Esophagus muscularis mucosa (tissue), 4 donors: ENCODE data around the gene LEMD3. TPM values are rescaled to one million over a fixed set of nuclear protein-coding genes. Genes with fewer than 3 reads are reported as not detected.

ENCODE experiments used
- DNase-seq: peaks from one replicate; pipeline ENCODE4 v3.0.0-alpha.2; 2017; ENCODE audit errors: extremely low spot score
- H3K27ac ChIP-seq, 4 donors: fragments of 200-600 bp; sonication (generic); replicated peaks in 1 of 4; 1 replicate in 3 of 4; 2 replicates in 1 of 4; pipeline ENCODE4 v1.5.1; 2016 to 2019; ENCODE audit warnings: mild to moderate bottlenecking in 1 of 4
- H3K27me3 ChIP-seq, 4 donors: fragments of 200-600 bp; sonication (generic); one replicate each; pipeline versions ENCODE4 v1.5.1 to v1.6.0; 2016 to 2019
- H3K36me3 ChIP-seq, 4 donors: fragments of 200-600 bp; sonication (generic); one replicate each; pipeline ENCODE4 v1.5.1; 2016 to 2019
- H3K4me1 ChIP-seq, 4 donors: fragments of 200-600 bp; sonication (generic); one replicate each; pipeline ENCODE4 v1.5.1; 2016 to 2019
- H3K4me3 ChIP-seq, 4 donors: fragments of 200-600 bp; sonication (generic); 1 replicate in 2 of 4; 2 replicates in 2 of 4; pipeline ENCODE4 v1.5.1; 2016 to 2019; ENCODE audit warnings: mild to moderate bottlenecking in 4 of 4, moderate library complexity in 1 of 4
- H3K9me3 ChIP-seq, 4 donors: fragments of 200-600 bp; sonication (generic); 1 replicate in 3 of 4; 2 replicates in 1 of 4; pipeline ENCODE4 v1.5.1; 2016 to 2019
- CTCF ChIP-seq, 3 experiments: fragments of 200-600 bp in 2 of 3; fragments of 450-650 bp in 1 of 3; sonication (generic) in 2 of 3; IDR thresholded peaks; one replicate each; pipeline ENCODE4 v1.5.1; 2017 to 2019; ENCODE audit warnings: antibody characterized with exemption in 3 of 3, mild to moderate bottlenecking in 2 of 3, moderate library complexity in 1 of 3
- EP300 ChIP-seq: sonication (generic); formaldehyde crosslinking; IDR thresholded peaks from one replicate; pipeline ENCODE4 v1.6.1; 2017; ENCODE audit warnings: antibody characterized with exemption
- POLR2A ChIP-seq: fragments of 450-650 bp; IDR thresholded peaks from one replicate; pipeline ENCODE4 v1.6.1; 2017; ENCODE audit warnings: antibody characterized with exemption, moderate library complexity, mild to moderate bottlenecking, low read depth
- POLR2AphosphoS5 ChIP-seq, 2 donors: sonication (generic); formaldehyde crosslinking; IDR thresholded peaks; one replicate each; pipeline ENCODE4 v1.6.1; 2017; ENCODE audit warnings: antibody characterized with exemption in 2 of 2
- WGBS: methylation state at CpG from one replicate; pipeline ENCODE4 v1.1.5; 2018; 5-methylcytosine and 5-hydroxymethylcytosine counted together
- intact Hi-C: fragments of 100-400 bp; cut with DNase I; formaldehyde crosslinking; loops from one replicate; pipeline ENCODE4 v1.15.1; 2023
- total RNA-seq, 4 donors: library from RNA; depleted of rRNA; stranded (reverse); fragments of >200 nt; gene quantifications; one replicate each; pipeline versions ENCODE4 v1.1.0 to v1.2.1, GENCODE V29; 2016

LEMD3 gene
- total RNA-seq, 4 donors from 2014 or later: 26.6 to 39.0 (median 29.3) TPM

- no peak for TF ChIP-seq POLR2A
- no peak for TF ChIP-seq EP300
- no peak for TF ChIP-seq CTCF (IDR thresholded peaks at IDR 0.05)
- no peak for TF ChIP-seq POLR2AphosphoS5 (IDR thresholded peaks at IDR 0.05)
- no peaks in the 10 kb centered on the region for H3K9me3 ChIP-seq
- H3K4me1 ChIP-seq: no peaks in the 10 kb centered on the region
- intact Hi-C loops: no loop called here
- no peak for DNase-seq
- H3K27ac ChIP-seq: no peak overlapping the region
- H3K4me3 ChIP-seq: no peak overlapping the region
- WGBS: 44% methylated on average over 1 of the region's 1 CpG
- no peaks in the 10 kb centered on the region for H3K27me3 ChIP-seq
- no peaks in the 10 kb centered on the region for H3K36me3 ChIP-seq
These were observed 16.8 kb upstream of the LEMD3 start for GRCh38 chr12:65152596-65152995.

GRCh38 chr12:65155784-65156183, 13.6 kb upstream of the LEMD3 start:
- intact Hi-C loops: no loop called here
- 67% methylated on average over 3 of the region's 3 CpGs for WGBS
- DNase-seq: no peak
- Histone ChIP-seq H3K36me3 (no peaks in the 10 kb centered on the region), H3K4me1 (no peaks in the 10 kb centered on the region), H3K9me3 (no peaks in the 10 kb centered on the region), H3K27ac (no peak overlapping the region), H3K4me3 (no peak overlapping the region), H3K27me3 (peaks cover 0 to 8% (median 0%) of the 10 kb centered on the region in 4 donors)
- TF ChIP-seq POLR2AphosphoS5 (IDR thresholded peaks at IDR 0.05): no peak
- TF ChIP-seq CTCF (IDR thresholded peaks at IDR 0.05): no peak
- no peak for TF ChIP-seq POLR2A
- no peak for TF ChIP-seq EP300

GRCh38 chr12:65156366-65156841, 13.0 kb upstream of the LEMD3 start:
- Histone ChIP-seq H3K27ac (no peak overlapping the region), H3K36me3 (no peaks in the 10 kb centered on the region), H3K4me1 (no peaks in the 10 kb centered on the region), H3K27me3 (peaks cover 0 to 8% (median under 1%) of the 10 kb centered on the region in 4 donors), H3K9me3 (no peaks in the 10 kb centered on the region), H3K4me3 (no peak overlapping the region)
- DNase-seq: no peak
- TF ChIP-seq EP300: no peak
- no peak for TF ChIP-seq POLR2A
- no peak for TF ChIP-seq CTCF (IDR thresholded peaks at IDR 0.05)
- TF ChIP-seq POLR2AphosphoS5 (IDR thresholded peaks at IDR 0.05): no peak
- 75% methylated on average over 2 of the region's 2 CpGs for WGBS
- intact Hi-C loops: no loop called here

GRCh38 chr12:65157091-65157490, 12.3 kb upstream of the LEMD3 start:
- WGBS: 95% methylated on average over 4 of the region's 4 CpGs
- intact Hi-C loops: no loop called here
- no peaks in the 10 kb centered on the region for H3K9me3 ChIP-seq
- H3K4me3 ChIP-seq: no peak overlapping the region
- H3K4me1 ChIP-seq: no peaks in the 10 kb centered on the region
- no peak for DNase-seq
- no peaks in the 10 kb centered on the region for H3K36me3 ChIP-seq
- TF ChIP-seq EP300 (no peak), CTCF (IDR thresholded peaks at IDR 0.05) (no peak), POLR2AphosphoS5 (IDR thresholded peaks at IDR 0.05) (no peak), POLR2A (no peak)
- no peak overlapping the region for H3K27ac ChIP-seq
- peaks cover 0 to 8% (median 3%) of the 10 kb centered on the region in 4 donors for H3K27me3 ChIP-seq

DNA sequence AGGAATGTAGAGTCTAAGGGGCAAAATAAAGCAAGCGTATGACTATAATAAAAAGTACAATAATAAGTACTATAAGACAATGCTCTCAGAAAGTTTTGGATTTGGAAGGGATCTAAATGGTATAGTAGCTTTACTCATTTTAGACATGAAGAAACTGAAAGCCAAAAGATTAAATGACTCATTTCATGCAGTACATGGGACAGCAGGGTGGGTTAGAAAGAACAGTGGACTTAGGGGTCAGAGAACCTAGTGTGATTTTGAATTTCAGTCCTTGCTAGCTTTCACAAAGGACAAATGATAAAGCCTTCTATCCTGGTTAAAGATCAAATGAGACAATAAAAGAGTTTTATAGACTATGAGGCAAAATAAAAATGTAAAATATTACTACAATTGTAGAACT, 6.8 kb upstream of the LEMD3 start:
- no peaks in the 10 kb centered on the region for H3K36me3 ChIP-seq
- H3K27me3 ChIP-seq: peaks cover 0 to 36% (median 3%) of the 10 kb centered on the region in 4 donors
- DNase-seq: no peak
- H3K4me3 ChIP-seq: no peak overlapping the region
- no peaks in the 10 kb centered on the region for H3K4me1 ChIP-seq
- WGBS: 90% methylated on average over 1 of the region's 1 CpG
- TF ChIP-seq CTCF (IDR thresholded peaks at IDR 0.05) (no peak), POLR2AphosphoS5 (IDR thresholded peaks at IDR 0.05) (no peak), POLR2A (no peak), EP300 (no peak)
- H3K9me3 ChIP-seq: no peaks in the 10 kb centered on the region
- intact Hi-C loops: no loop called here
- H3K27ac ChIP-seq: no peak overlapping the region
